ENCODE data around the gene CYP2R1. TPM values are rescaled to one million over a fixed set of nuclear protein-coding genes. Genes with fewer than 3 reads are reported as not detected.

The CYP2R1 gene
- total and polyA plus RNA-seq, 10 donors = 9.6 to 45.0 (median 21.3) TPM

DNA sequence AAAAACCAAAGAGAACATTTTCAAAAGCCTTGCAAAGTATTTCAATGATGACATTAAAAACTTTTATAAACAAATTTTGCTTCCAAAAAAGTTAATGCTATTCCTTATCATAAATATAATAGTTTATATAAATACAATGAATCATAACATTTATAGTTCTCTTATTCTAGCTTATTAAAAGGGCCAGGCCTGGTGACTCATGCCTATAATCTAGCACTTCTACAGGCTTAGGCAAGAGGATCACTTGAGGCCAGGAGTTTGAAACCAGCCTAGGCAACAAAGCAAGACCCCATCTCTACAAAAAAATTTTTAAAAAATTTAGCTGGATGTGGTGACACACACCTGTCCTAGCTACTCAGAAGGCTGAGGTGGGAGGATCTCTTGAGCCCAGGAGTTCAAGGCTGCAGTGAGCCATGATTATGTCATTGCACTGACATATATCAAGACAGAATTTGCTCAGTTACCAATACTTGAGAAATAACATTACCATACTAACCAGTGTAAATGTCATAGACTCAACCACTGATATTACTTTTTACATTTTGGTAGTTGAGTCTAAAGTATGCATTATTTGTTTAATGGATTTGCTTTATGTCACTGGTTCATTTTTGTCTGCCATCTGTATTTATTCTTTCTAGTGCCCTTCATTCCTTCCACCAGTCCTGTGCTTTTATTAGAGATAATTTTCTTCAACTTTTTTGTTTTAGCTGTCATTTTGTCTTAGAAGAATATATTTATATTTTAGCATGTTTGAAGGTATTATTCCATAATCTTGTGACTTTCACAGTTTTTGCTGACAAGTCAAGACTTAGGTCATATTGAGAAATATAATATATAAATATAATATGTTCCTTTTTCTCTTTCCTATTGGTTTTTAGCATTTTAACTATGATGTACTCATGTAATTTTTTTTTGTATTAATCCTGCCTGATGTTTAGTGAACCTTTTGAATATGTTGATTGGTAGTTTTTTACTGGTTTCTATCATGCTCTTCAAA is 56.2 kb downstream of the CYP2R1 start:
- intact Hi-C loops (cut with DNase I; ENCODE audit: low total_unique reads) = no loop called here
- no peaks in the 10 kb centered on the region for H3K27me3 ChIP-seq (replicated peaks in 1 of 7)
- TF ChIP-seq POLR2A (IDR thresholded peaks at IDR 0.05) (no peak), POLR2AphosphoS5 (IDR thresholded peaks at IDR 0.05) (no peak)
- TF ChIP-seq, protein P1, sequence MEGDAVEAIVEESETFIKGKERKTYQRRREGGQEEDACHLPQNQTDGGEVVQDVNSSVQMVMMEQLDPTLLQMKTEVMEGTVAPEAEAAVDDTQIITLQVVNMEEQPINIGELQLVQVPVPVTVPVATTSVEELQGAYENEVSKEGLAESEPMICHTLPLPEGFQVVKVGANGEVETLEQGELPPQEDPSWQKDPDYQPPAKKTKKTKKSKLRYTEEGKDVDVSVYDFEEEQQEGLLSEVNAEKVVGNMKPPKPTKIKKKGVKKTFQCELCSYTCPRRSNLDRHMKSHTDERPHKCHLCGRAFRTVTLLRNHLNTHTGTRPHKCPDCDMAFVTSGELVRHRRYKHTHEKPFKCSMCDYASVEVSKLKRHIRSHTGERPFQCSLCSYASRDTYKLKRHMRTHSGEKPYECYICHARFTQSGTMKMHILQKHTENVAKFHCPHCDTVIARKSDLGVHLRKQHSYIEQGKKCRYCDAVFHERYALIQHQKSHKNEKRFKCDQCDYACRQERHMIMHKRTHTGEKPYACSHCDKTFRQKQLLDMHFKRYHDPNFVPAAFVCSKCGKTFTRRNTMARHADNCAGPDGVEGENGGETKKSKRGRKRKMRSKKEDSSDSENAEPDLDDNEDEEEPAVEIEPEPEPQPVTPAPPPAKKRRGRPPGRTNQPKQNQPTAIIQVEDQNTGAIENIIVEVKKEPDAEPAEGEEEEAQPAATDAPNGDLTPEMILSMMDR (IDR thresholded peaks at IDR 0.05 in 8 of 11, conservative IDR thresholded peaks at IDR 0.05 in 3 of 11) = no peak
- DNase-seq = no peak
- no peaks in the 10 kb centered on the region for H3K9me3 ChIP-seq
- no peak overlapping the region for H3K27ac ChIP-seq
- peaks cover 0 to 14% (median 0%) of the 10 kb centered on the region in 6 donors for H3K36me3 ChIP-seq
- no peaks in the 10 kb centered on the region for H3K4me1 ChIP-seq
- no peak overlapping the region for H3K4me3 ChIP-seq

Small RNA genes within 50 kb of the gene (small RNA-seq; reads per million reads assigned to genes)
- 0 reads per million in 4 donors for gene CALCP

Other genes starting within 250 kb of the CYP2R1 start
- 10 to 100 TPM; 19.8 to 78.7 (median 40.0) TPM for gene PDE3B, start 248.4 kb downstream of the CYP2R1 start, total RNA-seq
- gene PDE3B, start 248.4 kb downstream of the CYP2R1 start, polyA plus RNA-seq = 1 to 10 TPM; 1.7 to 4.0 (median 2.5) TPM
- gene CALCA, start 80.1 kb upstream of the CYP2R1 start, total RNA-seq = 1 to 10 TPM in 3 of 7 donors, under 1 TPM in 1, not detected in 3; 0.57 to 5.4 (median 1.4) TPM
- gene CALCA, start 80.1 kb upstream of the CYP2R1 start, polyA plus RNA-seq = 1 to 10 TPM in 1 of 3 donors, under 1 TPM in 2; 0.26 to 2.2 (median 0.42) TPM
- 1 to 10 TPM in 1 of 7 donors, under 1 TPM in 4, not detected in 2; 0.23 to 1.2 (median 0.92) TPM for gene CALCB, start 181.4 kb upstream of the CYP2R1 start, total RNA-seq
- gene CALCB, start 181.4 kb upstream of the CYP2R1 start, polyA plus RNA-seq = under 1 TPM; 0.03 to 0.21 (median 0.07) TPM
- gene INSC, start 222.7 kb upstream of the CYP2R1 start, total RNA-seq = 1 to 10 TPM in 2 of 7 donors, under 1 TPM in 3, not detected in 2; 0.27 to 1.8 (median 0.77) TPM
- under 1 TPM; 0.04 to 0.19 (median 0.15) TPM for gene INSC, start 222.7 kb upstream of the CYP2R1 start, polyA plus RNA-seq

All from spleen (tissue), 11 donors.